HG02642 (cell line): ENCODE data around the gene ADTRP.

Experiments used
- ATAC-seq: cut with Tn5 transposase; IDR thresholded peaks from one replicate; pipeline ENCODE4 v1.9.1; 2021; ENCODE audit warnings: mild to moderate bottlenecking; ENCODE audit not compliant: unreplicated experiment, poor library complexity

ADTRP gene

DNA sequence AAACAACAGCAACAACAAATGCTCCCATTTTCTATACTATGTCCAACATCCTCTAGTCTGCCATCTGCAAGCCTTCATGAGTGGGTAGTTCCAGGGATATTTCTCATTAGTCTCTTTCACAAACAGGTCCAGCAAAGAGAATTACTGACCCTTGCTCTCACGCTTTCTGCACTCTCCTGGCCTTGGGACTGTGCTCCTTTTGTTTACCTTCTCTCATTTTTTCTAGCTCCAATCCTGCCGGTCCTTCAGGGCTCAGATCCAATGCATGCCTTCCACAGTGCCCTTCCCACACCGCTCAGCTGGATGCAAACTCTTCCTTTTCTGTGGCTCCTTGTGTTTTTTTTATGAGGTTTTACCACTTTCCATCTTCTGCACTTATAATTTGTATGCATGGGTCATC lies 47.2 kb downstream of the ADTRP start:
- no peak for ATAC-seq

GRCh38 chr6:11730641-11731040 lies 48.0 kb downstream of the ADTRP start:
- peak; percentile 64 for ATAC-seq

- ATAC-seq: no peak
These were observed 49.5 kb downstream of the ADTRP start for GRCh38 chr6:11729076-11729475.

DNA sequence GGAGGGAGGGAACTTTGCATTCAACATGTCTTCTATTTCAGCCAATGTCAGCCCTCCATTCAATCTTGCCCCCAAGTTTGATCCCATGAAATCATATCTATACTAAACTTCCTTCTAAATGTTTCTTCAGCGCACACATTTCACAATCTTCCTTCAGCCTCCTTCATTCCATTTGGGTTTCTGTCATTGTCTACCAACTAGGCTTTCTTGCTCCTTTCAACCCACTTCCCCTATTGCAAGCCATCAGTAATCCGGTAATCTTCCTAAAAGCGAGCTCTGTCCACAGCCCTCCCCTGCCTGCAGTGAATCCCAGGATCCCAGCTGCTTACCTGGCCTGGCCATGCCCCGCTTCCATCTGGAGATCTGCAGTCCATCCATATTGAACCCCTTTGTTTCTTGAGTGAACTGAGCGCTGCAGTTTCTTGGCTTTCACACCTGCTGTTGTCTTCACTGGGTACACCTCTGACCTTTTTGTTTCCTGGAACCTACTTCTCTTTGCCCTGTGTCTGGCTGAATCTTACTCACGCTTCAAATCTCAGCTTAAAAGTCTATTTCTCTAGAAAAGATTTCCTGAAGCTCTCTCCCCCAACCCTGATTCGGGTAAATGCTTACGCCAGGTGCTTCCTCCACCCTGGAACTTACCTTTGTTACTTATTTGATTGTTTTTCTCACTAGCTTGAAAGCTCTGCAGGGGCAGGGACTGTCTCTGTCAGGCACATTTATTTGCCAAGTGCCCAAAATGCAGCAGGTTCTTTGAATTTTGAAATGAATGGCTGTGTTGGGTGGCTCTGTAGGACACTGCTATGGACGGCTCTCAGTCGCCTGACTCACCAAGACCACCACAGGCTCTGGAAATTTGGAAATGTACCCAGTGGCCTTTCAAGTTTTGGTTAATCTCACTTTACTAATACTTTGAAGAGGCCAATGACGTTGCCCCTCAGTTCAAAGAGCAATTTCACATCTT lies 50.3 kb downstream of the ADTRP start:
- no peak for ATAC-seq

DNA sequence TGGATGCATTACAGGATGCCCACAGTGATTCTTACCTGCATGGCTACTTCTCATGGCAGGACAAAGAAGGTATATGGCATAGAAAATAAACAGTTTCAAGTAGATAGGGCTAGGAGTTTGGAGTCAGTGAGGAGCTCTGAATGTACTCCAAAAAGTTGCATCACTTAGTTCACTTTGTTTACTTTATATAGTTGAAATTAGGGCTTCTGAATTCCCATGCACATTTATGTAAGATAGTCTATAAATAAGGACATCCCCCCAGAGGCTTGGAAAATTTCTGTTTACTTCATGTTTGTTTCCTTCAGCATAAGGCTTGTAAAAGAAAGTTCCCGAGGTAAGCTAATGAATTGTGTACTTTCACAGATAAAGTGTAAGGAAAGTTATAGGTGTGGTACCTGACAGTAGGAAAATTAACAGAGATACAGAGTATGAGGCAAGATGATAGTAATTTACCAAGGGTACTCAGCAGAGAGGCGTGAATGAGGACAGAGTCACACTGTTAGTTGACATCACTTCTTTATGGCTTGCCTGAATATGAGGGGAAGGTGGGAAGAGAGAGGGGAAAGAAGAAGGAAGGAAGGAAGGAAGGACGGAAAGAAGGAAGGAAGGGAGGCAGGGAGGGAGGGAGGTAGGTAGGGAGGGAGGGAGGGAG lies 51.1 kb downstream of the ADTRP start:
- no peak for ATAC-seq

DNA sequence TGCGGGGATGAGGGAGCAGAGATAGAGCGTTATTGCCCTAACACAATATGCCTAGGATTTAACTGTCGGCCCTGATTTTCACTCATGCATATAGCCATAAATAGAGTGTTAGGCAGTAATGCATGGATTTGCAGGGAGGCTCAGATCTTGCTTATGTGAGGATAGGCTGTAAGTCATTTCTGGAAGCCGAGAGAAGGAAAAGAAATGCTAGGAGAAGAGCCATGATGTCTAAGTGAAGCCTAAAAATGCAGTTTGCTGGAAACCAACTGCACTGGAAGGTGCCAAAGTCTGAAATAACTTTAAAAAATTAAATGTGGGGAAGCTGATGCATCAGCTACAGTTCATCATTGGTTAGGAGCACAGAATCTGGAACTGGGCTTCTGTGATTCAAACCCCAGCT lies 54.3 kb downstream of the ADTRP start:
- ATAC-seq: no peak

DNA sequence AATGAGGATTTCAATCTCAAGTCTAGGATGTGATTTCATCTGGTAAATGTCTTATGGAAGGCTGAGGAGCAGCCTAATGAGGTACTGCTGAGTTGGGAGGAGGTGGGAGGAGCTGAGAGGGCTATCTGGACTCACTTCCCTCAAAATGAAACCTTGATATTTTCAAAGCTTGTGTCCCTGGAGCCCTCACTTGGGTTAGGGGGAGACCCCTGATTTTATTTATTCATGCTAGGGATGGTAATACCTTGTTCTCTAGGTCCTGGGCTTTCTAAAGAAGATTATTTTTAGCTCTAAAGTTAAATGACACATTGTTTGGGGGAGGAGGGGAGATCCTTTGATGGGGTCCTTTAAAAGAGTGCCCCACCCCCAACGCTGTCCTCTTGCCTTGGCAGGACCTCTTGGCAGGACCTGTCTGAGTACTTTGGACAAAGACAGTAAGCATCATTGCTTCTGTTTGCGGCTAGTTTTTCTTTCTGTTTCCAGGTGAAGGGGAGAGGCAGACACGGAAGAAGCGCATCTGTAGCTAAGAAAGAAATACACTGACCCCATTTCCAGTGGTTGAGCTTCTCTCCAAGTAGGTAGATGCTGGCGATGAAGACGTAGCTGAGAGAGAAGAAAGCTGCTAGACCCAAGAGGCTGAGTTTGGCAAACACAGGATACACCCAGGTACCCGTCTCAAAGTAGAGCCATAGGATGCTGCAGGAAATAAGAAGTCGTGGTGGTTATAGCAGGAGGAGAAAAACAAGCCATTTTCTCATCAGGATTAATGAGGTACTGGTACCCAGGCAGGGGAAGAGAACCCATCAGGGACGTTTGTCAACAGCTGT lies 55.6 kb downstream of the ADTRP start:
- ATAC-seq: peak; percentile 58

DNA sequence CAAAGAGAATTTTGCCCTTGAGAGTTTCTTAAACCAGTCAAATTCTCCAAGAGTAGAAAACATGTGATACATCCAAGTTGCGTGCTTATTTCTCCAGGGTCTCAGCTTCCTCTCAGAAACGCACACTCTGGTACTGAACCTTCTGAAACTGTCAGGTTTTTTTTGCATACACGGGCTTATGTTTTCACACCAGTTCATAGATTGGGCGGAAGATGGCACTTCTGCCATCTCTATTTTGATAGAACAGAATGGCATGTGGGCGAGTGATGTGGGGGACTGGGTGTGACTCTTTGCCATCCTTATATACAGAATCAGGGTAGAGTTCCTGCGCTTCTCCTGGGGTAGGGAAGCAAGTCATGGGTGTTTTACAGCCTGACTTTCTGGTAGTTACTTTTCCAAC lies 56.4 kb downstream of the ADTRP start:
- no peak for ATAC-seq

DNA sequence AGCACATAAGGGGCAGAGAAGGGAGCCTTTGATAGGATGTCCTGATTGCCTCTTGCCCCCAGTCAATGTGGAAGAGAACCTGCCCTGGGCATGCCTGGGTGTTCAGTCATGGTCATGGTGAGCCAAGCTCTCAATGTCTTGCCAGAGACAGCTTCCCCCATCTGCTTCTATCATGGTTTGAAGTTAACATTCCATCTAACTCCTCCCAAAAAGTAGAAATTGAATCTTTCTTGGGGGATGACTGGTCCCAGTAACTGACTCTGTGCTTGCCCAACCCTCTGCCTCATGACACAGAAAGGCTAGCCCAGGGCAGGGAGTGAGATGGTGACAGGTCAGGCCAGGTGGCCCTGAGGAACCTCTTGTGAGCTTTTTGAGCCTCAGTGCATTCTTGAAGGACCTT lies 60.1 kb downstream of the ADTRP start:
- no peak for ATAC-seq

GRCh38 chr6:11718031-11718430 lies 60.6 kb downstream of the ADTRP start:
- no peak for ATAC-seq

DNA sequence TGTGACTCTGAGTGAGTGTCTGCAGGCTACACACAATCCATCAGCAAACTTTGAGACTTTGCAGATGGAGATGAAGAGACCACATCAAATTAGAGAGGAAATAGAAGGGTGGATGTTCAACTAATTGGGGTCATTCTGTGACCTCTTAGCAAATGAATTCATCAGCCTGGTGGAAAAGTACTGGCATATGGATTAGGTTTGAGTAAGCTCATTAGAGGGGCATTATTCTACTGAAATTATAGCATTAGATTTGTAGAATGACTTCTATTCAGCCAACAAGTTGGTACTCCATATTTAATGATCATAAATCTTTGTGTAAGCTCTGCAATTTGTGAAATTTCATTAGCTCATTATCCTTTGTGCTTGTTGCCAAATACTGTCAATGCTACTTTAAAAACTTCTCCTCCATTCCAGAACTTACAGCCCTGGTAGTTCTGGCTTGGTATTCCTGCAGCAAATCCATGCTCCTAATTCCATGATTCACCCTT lies 63.8 kb downstream of the ADTRP start:
- ATAC-seq: no peak

DNA sequence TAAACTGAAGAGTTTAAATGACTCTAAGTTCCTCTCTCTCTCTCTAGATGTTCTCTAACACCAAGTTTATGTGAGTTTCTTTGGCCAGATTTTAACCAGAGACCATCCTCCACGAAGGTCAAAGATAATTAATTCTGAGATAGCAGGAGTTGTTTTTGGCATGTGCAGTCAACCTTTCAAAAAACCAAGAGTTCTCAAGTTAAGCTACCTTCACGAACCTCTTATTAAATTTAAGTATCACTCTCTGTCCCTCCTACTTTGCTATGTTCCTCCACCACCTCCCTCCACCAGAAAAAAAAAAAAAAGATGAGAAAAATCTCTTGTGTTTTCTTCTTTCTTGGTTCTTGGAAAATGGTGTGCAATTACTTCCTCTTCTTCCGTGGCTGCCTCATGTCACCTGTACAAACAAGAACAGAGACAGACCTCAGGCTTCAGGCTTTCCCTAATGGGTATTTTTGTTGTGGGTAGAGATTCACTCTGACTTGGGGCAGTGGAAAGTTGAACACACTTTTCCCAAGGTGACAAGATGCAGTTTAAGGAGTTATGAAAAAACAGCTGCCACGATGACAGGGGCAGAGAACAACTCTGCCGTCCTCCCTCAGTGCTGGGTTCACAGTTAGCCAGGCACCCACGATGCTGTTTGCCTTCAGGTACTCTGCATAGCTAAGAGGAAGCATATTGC lies 64.3 kb downstream of the ADTRP start:
- ATAC-seq: peak; percentile 47

DNA sequence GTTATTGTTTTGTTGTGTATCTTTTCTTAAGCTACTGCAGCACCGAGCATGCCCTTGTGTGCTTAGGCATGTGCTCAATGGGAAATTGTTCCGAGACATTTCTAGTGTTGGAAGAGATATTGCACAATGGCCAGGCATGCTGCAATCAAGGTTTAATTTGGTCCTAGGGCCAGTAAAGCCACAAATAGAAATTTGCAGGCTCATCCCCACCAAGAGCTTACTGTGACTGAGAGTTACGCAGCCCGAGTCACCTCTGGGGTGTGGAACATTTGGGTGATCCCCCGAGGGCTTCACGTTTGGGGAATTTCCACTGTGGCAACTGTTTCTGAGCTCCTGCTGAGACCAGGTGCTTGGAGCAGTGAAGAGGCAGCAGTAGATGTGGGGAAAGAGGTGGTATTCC lies 65.8 kb downstream of the ADTRP start:
- peak; percentile 42 for ATAC-seq

DNA sequence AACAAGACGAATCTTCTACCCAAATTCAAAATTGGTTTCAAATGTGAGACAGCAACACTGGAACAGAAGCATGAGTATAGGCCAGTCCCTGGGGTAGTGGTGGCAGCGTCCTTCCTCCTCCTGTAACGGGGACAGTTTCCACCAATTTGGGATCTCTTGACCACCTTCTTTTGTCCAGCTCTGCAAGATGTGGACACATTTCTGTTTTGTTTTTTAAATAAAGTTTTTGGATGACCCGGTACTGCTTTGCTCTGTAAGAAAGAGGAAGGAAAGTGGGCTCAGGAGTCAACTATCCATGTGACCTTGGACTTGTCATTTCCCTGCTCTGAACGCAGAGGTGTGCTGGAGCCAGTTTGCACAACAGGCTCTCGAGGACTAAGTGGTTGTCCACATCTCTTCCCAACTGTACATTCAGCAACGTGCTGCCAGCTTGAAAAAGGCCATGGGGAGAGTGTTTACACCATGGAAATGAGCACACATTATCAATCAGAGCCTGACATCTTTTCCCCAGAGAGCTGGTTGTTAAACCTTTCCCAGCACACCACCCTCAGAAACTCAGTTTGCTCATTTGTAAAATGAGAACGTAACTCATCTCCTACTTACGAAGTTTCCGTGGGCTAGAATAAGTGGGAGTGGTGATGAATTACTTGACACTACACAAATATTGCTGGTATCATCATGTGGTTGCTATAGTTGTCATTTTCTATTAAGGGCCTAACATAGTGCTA lies 66.5 kb downstream of the ADTRP start:
- ATAC-seq: no peak

DNA sequence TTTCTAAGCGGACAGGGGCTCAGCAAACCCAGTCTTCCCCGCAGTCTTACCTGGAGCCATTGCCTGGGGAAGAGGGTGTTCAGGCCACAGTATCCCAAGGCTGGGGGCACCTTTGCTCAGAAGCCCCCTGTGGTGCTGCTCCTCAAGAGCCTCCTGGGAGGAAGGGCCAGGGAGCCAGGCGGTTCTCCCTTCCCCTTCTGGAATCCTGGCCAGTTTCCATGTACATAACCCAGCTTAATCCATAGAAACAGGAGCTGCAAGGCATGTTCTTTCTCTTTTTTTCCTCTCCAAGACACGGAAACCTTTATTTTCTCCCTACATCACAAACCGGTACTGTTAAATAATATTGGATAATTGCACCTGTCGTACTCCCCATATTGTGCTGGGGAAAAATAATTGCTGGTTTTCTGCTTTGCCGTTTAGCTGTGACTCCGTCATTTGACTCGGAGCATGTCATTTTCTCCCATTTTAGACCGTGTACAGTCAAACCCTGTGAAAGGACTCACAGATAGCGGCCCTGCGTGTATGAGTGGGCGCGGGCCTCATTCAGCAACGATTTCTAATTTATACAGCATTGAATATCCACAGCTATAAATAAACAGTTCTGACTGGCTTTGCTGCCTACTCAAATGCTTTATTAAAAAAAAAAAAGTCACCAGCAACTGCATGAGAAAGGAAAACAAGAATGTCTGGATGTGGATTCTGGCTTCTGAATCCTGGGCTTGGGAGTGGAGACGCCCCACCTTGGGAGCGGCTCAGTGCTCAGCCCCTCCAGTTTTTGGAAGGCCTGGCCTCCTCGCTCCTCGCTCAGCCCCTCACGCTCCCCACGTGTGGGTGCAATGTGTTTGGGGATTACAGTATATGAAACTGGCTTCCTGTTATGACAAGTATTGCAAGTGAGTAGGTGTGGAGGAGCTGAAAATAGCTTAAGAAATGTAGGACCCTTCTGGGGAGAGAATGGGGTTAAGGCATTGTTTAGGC lies 67.3 kb downstream of the ADTRP start:
- ATAC-seq: peak; percentile 40

DNA sequence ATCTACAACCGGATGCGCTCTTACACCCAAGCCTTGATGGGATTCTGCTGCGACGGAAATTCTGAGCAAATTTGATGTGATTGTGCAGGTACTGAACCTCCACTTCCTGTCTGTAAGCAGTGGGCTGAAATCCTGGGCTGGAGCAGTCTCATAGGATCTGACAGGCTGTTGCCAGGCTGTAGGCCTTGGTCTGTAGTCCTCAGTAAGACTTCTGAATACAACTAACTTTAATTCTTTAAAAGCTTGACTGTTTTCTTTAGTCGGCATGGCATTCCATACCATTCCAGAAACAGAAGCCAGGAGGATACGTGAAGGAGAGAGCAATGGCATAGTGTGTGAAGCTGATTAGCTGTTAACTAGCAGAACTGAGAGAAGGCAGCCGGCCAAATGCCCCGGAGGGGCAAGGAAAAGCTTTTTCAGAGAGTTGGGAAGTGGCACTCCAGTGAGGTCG lies 68.3 kb downstream of the ADTRP start:
- ATAC-seq: no peak

- ATAC-seq: no peak
These were observed 72.4 kb downstream of the ADTRP start for GRCh38 chr6:11706171-11706570.

DNA sequence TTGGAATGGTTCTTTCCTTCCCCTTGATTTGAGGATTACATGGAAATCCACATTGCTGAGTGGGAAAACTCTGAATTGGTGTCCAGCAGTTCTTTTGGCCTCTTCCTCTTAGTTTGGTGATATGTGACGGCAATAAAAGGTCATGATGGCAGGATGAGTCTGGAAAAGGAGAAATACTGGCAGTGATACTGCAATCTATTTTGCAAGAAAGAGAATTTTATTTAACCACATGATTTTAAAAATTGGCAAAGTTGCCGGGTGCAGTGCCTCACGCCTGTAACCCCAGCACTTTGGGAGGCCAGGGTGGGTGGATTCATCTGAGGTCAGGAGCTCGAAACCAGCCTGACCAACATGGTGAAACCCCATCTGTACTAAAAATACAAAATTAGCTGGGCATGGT lies 73.1 kb downstream of the ADTRP start:
- no peak for ATAC-seq
